NCI-H748 (cell line): ENCODE results near the gene HTN3.
"Not testable (repeated sequence)": the region's sequence is repeated elsewhere in the genome, so short reads cannot be mapped to it uniquely, and the experiment has no call there.

Experiments used
- DNase-seq: peaks from one replicate; lab custom pipeline; 2025; ENCODE audit not compliant: unreplicated experiment; lab: John Stamatoyannopoulos, UW

The HTN3 gene

DNA sequence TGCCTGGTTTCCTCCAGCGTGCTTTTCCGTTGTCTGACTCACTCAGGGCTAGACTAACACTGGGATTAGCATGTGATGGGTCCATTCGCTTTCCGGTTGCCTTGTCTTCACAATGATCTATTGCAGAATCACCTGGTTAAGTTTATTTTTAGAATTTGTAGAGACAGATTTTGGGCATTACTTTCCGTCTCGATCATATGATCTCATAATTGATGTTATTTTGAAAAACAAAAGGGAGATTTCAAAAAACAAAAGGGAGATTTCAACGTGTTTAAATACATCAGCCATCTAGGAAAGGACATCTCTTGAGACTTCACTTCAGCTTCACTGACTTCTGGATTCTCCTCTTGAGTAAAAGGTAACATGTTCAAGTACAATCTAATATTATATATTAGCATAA lies at the start of gene HTN3:
TSS of gene HTN3 (plus strand) at position 301 of the 400 bp plus-strand sequence. CDS start 2,282 bp downstream, outside the sequence.
- not testable (repeated sequence) for DNase-seq

DNA sequence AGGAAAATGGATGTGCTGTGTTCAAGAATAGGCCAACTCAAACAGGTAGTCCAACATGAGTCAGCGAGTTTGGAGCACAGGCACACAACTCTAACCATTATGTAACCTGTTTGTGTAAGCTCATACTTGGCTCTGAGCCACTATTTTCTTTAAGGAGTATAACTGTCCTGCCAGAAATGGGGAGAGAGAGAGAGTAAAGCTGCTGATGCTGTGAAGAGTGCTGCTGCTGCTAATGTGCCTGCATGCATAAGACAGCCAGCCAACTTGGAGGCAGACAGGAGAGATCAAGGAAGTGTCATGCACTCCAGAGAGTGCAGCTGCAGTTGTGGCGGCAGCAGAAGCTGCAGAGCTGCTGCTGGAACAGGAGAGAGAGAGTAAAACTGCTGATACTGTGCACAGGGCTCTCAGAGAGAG lies 44.2 kb upstream of the HTN3 start:
- peak; percentile 23 for DNase-seq

DNA sequence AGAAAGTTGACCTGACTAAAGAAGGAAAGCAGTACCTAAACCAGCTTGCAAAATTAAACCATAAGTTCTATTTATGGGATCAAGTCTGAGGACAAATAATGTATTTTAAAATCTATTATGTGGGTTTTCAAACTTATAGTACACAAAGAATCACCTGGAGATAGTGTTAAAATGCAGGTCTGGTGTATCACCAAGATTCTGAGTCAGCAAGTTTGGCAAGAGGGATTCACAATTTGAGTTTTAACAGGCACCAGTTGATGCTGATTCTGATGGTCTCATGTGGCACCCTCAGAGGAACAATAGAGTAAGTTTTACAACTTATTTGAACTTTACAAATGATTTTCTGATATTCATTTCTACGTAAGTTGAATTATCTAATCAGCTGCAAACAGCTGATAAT lies 41.6 kb upstream of the HTN3 start:
- no peak for DNase-seq

GRCh38 chr4:69991016-69991415 lies 37.2 kb upstream of the HTN3 start:
- DNase-seq: no peak

DNA sequence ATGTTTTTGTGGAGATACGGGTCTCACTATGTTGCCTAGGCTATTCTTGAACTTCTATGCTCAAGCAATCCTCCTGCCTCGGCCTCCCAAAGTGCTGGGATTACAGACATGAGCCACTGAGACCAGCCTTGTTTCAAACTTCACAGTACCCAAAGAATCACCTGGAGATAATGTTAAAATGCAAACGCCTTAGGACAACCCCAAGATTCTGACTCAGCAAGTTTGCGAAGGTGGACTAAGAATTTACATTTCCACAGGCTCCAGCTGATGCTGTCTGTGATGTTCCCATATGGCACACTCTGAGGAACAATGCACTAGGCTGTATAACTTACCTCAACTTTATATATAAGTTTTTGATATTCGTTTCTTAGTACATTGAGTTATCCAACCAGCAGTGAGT lies 33.5 kb upstream of the HTN3 start:
- no peak for DNase-seq

- no peak for DNase-seq
Measured at GRCh38 chr4:69995526-69996016, 32.7 kb upstream of the HTN3 start, which contains the start of gene STATH. TSS of gene STATH (plus strand) at chr4:69995966. CDS start at chr4:69998438, 2,472 bp downstream.

- DNase-seq: no peak
Measured at GRCh38 chr4:69999420-69999819, 28.8 kb upstream of the HTN3 start.

- DNase-seq: no peak
Measured at GRCh38 chr4:70000711-70001110, 27.5 kb upstream of the HTN3 start.

DNA sequence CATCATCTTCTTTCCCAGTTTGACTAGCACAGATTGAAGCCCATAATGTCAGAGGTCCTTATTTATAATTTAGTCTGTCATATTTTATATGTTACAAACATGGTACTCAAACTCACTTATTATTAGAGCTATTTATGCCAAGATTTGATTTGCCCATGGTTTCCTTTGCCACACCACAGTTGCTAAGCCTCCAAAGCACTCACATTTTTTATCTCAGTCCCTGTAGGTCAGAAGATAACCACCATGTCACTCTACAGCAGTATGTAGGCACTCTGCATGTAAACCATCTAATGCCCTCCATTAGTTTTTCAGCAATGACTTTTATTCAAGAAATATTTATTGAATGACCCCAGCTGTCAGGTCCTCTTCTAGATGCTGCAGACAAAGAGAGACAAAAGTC lies 25.8 kb upstream of the HTN3 start:
- no peak for DNase-seq

DNA sequence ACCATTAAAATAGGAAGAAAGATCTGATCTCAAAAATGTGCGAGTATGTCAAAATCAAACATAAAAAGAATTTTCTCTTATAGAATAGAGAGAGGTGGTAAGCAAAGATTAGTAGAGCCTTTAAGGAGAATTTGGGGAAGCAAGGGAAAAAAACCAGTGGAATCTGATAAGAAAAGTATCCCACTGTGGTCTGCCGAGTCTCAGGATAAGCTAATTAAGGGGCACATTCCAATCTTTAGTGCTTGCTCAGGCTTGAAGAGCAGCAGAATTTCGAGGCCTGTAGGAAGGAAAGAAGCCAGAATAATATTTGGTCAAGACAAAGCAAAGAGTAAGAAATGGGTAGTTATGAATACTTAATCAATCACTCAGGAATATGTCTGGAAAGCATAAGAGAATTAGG lies 19.5 kb upstream of the HTN3 start:
- no peak for DNase-seq

DNA sequence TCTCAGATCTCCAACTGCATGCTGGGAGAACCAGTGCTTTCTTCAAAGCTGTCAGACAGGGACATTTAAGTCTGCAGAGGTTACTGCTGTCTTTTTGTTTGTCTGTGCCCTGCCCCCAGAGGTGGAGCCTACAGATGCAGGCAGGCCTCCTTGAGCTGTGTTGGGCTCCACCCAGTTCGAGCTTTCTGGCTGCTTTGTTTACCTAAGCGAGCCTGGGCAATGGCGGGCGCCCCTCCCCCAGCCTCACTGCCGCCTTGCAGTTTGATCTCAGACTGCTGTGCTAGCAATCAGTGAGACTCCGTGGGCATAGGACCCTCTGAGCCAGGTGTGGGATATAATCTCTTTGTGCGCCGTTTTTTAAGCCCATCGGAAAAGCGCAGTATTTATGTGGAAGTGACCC lies 9.3 kb upstream of the HTN3 start:
- DNase-seq: not testable (repeated sequence)

DNA sequence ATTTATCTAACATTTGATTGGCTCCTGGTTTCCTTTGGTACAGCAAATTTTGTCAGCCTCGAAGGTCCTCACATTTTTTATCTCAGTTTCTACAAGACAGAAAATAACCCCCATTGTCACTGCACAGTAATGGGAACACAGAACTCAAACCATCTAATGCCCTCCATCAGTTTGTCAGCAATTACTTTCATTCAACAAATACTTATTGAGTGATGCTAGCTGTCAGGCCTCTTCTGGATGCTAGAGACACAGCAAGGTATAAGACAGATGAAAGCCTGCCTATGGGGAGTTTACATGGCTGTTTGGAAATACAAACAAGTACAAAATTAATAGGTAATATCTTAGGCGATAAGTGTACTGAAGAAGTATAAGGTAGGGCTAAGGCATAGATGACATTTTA lies 5.0 kb upstream of the HTN3 start:
- no peak for DNase-seq

DNA sequence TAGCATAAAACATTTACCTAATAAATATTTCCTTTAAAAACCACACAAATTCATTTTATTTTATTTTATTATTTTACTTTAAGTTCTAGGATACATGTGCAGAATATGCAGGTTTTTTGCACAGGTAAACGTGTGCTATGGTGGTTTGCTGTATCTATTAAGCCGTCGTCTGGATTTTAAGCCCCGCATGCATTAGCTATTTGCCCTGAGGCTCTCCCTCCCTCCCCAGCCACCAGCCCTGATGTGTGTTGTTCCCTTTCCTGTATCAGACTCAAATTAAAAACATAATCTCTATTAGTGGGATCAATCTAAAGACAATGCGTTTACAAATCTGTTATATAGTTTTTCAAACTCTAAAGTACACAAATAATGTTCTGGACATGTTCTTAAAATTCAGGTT lies 1.2 kb upstream of the HTN3 start:
- no peak for DNase-seq

DNA sequence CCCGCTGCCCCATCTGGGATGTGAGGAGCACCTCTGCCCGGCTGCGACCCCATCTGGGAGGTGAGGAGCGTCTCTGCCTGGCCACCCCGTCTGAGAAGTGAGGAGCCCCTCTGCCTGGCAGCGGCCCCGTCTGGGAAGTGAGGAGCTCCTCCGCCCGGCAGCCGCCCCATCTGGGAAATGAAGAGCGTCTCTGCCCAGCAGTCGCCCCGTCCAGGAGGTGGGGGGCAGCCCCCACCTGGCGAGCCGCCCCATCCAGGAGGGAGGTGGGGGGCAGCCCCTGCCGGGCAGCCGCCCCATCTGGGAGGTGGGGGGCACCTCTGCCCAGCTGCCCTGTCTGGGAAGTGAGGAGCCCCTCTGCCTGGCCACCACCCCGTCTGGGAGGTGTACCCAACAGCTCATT lies 9.3 kb downstream of the HTN3 start:
- DNase-seq: not testable (repeated sequence)

DNA sequence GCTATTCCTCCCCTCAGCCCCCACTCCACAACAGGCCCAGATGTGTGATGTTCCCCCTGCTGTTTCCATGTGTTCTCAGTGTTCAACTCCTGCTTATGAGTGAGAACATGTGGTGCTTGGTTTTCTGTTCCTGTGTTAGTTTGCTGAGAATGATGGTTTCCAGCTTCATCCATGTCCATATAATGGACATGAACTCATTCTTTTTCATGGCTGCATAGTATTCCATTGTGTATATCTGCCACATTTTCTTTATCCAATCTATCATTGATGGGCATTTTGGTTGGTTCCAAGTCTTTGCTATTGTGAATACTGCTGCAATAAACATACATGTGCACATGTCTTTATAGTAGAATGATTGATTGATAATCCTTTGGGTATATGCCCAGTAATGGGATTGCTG lies 11.7 kb downstream of the HTN3 start:
- not testable (repeated sequence) for DNase-seq

- no peak for DNase-seq
Measured at GRCh38 chr4:70041652-70042286, 13.5 kb downstream of the HTN3 start.

DNA sequence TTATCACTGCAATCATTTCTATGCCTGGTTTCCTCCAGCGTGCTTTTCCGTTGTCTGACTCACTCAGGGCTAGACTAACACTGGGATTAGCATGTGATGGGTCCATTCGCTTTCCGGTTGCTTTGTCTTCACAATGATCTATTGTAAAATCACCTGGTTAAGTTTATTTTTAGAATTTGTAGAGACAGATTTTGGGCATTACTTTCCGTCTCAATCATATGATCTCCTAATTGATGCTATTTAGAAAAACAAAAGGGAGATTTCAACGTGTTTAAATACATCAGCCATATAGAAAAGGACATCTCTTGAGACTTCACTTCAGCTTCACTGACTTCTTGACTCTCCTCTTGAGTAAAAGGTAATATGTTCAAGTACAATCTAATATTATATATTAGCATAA lies 21.9 kb downstream of the HTN3 start, which contains the start of gene HTN1:
TSS of gene HTN1 (plus strand) at position 301 of the 400 bp plus-strand sequence. CDS start 2,639 bp downstream, outside the sequence.
- not testable (repeated sequence) for DNase-seq

DNA sequence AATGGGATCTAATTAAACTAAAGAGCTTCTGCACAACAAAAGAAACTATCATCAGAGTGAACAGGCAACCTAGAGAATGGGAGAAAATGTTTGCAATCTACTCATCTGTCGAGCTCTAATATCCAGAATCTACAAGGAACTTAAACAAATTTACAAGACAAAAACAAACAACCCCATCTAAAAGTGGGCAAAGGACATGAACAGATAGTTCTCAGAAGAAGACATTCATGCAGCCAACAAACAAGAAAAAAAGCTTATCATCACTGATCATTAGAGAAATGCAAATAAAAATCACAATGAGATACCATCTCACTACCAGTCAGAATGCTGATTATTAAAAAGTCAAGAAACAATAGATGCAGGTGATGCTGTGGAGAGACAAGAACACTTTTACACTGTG lies 28.3 kb downstream of the HTN3 start:
- not testable (repeated sequence) for DNase-seq

DNA sequence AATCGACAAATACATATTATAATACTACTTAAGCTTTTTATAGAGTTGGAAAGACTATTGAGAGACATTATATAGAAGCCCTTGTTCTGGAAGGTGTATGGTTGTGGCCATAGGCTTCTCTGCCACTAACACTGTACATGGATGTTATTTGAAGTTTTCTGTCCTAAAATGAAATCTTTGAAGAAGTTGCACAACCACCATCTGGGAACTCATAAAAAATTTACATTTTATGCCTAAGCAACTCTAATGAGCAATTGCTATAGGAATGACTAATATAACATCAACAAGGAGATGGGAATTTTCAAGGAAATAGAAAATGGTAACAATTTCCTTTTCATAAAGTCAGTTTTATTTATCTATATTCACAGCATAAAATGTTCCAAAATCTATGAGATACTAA lies 29.4 kb downstream of the HTN3 start:
- DNase-seq: no peak

DNA sequence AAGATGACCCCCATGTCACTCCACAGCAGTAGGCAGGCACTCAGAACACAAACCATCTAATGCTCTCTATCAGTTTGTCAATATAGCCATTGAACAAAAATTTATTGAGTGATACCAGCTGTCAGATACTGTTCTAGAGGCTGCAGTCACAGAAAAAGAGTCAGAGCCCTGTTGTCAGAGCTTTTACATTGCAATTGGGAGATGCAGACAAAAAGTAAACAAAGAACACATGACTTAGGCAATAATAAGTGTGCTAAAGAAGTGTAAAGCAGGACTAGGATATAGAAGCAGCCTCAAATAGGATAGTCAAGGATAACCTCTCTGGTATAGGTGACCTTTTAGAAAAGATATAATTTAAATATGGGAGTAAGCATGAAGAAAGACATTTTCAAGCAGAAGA lies 30.9 kb downstream of the HTN3 start:
- no peak for DNase-seq

GRCh38 chr4:70062000-70062399 lies 33.7 kb downstream of the HTN3 start:
- no peak for DNase-seq

GRCh38 chr4:70080205-70080604 lies 51.9 kb downstream of the HTN3 start:
- no peak for DNase-seq
